Middle frontal gyrus (tissue), 1 donor: ENCODE results near the gene ANKH.

ENCODE experiments used
- DNase-seq: peaks from one replicate; pipeline ENCODE4 v3.0.0-alpha.2; 2015; ENCODE audit warnings: low spot score; ENCODE audit errors: extremely low spot score

ANKH gene

GRCh38 chr5:14765587-14765986, 106.0 kb downstream of the ANKH start:
- no peak for DNase-seq

GRCh38 chr5:14762549-14763216, 108.9 kb downstream of the ANKH start:
- no peak for DNase-seq

GRCh38 chr5:14760548-14761002, 111.0 kb downstream of the ANKH start:
- DNase-seq = no peak

- DNase-seq = no peak
Measured at GRCh38 chr5:14759744-14760547, 111.6 kb downstream of the ANKH start.

GRCh38 chr5:14757850-14758249, 113.7 kb downstream of the ANKH start:
- no peak for DNase-seq

- DNase-seq = no peak
Measured at GRCh38 chr5:14756478-14756877, 115.1 kb downstream of the ANKH start.

GRCh38 chr5:14753947-14754346, 117.6 kb downstream of the ANKH start:
- peak; percentile 33 for DNase-seq

- no peak for DNase-seq
Measured at GRCh38 chr5:14753292-14753691, 118.3 kb downstream of the ANKH start.

GRCh38 chr5:14752497-14753071, 119.0 kb downstream of the ANKH start:
- no peak for DNase-seq

GRCh38 chr5:14750712-14751111, 120.9 kb downstream of the ANKH start:
- DNase-seq = no peak

GRCh38 chr5:14749579-14750101, 121.9 kb downstream of the ANKH start:
- no peak for DNase-seq

- no peak for DNase-seq
Measured at GRCh38 chr5:14748180-14748900, 123.2 kb downstream of the ANKH start.

GRCh38 chr5:14745753-14746152, 125.8 kb downstream of the ANKH start:
- no peak for DNase-seq

GRCh38 chr5:14745188-14745563, 126.4 kb downstream of the ANKH start:
- no peak for DNase-seq

GRCh38 chr5:14744296-14745187, 127.0 kb downstream of the ANKH start:
- DNase-seq = no peak

- no peak for DNase-seq
Measured at GRCh38 chr5:14743601-14744295, 127.8 kb downstream of the ANKH start.

GRCh38 chr5:14742498-14742897, 129.1 kb downstream of the ANKH start:
- no peak for DNase-seq

GRCh38 chr5:14741801-14742440, 129.7 kb downstream of the ANKH start:
- DNase-seq = no peak

GRCh38 chr5:14741131-14741530, 130.4 kb downstream of the ANKH start:
- no peak for DNase-seq
